Activated CD8-positive, alpha-beta memory T cell treated with anti-CD3 and anti-CD28 coated beads, Interleukin-2, amount 50 U/mL, for 1 hour (primary cell): ENCODE data around the gene NCAPG2.

Source experiments
- DNase-seq: peaks from one replicate; pipeline ENCODE4 v3.0.0-alpha.2; 2020; ENCODE audit errors: extremely low read depth

Gene NCAPG2

DNA sequence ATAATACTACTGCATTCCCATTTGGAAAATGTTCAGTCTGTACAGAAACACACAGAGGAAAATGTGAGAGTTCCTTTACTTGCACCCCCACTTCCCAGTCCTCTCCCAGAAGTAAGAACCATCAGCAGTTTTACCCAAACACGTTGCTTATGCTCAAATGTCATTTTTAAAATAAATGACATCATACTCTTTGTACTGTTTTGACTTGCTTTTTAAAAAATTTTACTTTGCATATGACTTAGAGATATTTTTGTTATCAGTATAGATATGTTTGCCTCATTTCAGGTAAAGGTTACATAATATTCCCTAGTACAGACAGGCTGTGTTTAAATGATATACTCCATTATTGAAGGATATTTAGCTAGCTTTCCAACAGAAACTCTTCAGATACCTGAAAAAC is 103.5 kb downstream of the NCAPG2 start:
- DNase-seq: no peak

DNA sequence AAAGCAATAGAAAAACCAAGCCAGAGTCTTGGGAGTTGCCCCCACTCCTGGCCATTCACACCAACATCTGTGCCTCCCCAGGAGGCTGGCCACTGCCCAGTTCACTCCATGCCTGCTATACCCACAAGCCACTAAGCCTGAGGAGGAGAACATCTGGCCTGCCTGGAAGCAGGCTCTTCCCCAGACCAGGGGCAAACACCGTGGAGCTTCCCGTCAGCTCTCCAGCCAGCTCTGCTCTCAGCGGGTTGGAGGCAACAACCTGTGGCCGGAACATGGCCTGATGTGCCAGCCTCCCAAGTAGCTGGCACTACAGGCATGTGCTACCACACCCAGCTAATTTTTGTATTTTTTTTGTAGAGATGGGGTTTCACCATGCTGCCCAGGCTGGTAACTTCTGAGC is 107.9 kb downstream of the NCAPG2 start:
- DNase-seq: no peak

DNA sequence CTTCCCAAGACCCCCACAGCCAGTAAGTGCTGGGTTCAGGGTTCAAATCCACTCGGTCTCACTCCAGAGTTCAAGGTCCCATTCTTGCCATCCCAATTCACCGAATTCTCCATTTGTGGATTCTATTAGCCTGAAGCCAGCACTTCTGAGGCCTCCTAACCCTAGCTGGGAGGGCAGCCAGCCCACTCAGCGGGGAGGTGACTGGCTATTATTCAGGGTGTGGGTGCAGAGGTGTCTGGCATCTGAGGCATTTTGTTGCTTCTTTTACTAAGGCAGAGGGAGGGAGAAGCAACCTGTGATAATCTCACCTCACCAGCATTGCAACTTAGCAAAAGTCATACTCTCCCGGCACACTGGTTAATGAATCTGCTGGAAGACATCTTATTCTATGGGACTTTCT is 108.3 kb downstream of the NCAPG2 start:
- DNase-seq: no peak

DNA sequence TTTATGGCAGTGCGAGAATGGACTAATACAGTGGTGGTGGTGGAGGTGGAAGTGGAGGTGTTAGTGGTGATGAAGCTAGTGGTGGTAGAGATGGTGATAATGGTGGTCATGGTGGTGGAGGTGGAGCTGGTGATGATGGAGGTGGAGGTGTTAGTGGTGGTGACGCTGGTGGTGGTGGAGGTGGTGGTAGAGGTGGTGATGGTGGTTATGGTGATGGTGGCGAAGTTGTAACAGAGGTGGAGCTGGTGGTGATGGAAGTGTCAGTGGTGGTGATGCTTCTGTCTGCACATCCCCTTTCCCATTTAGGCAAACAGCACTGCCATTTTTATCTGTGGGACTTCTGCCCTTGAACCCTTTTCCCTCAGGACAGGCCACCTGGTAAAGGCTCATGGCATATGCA is 109.5 kb downstream of the NCAPG2 start:
- DNase-seq: no peak

DNA sequence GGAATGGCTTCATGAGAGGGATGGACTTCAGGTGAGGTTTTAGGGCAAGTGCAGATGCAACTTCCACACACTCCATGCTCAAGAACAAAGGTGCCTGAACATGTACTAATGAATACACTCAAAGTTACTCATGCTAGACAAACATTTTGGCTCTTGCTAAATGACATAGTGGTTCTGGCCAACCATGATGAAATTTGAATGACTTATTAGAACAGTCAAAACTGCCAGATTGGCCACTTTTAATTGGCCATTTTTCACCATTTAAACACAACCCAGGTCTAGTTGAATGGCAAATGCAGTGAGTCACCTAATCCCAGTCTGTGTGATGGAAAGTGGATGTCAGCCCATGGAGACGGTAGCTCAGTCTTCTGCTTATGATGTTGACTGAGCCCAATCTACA is 112.1 kb downstream of the NCAPG2 start:
- no peak for DNase-seq

DNA sequence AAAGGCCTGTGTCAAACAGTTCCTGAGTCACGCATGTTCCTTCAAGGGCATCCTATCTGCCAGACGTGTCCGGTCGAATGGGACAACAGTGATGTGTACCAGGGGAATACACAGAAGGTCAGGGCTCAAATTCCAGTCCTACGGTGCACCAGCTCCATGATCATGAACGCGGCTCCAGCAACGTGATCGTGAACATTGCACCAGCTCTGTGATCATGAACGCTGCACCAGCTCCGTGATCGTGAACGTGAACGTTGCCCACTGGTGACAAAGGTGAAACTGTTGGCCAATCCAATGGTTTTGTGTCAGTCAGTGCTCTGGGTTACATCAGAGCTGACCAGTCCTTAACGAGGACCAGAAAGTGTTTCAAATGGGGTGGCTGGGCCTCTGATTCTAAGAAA is 112.7 kb downstream of the NCAPG2 start:
- DNase-seq: no peak

DNA sequence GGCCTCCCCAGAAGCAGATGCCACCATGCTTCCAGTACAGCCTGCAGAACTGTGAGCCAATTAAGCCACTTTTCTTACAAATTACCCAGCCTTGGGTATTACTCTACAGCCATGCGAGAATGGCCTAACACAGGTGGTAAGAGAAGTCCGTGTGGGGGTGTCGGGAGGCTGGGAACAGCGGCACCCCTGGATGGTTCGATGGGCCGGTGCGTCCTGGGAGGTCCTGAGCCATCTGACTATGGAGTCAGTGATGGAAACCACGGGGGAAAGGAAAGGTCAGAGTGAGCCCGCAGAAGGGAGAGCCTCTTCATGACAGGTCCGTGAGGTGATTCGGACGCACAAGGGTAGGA is 114.4 kb downstream of the NCAPG2 start:
- DNase-seq: no peak

DNA sequence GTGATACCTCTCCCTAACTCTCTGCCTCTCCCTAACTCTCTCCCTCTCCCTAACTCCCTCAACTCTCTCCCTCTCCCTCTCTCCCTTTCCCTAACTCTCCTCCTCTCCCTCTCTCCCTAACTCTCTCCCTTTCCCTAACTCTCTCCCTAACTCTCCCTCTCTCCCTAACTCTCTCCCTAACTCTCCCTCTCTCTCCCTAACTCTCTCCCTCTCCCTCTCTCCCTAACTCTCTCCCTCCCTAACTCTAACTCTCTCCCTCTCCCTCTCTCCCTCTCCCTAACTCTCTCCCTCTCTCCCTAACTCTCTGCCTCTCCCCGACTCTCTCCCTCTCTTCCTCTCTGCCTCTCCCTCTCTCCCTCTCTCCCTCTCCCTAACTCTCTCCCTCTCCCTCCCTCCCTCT is 115.0 kb downstream of the NCAPG2 start:
- no peak for DNase-seq

DNA sequence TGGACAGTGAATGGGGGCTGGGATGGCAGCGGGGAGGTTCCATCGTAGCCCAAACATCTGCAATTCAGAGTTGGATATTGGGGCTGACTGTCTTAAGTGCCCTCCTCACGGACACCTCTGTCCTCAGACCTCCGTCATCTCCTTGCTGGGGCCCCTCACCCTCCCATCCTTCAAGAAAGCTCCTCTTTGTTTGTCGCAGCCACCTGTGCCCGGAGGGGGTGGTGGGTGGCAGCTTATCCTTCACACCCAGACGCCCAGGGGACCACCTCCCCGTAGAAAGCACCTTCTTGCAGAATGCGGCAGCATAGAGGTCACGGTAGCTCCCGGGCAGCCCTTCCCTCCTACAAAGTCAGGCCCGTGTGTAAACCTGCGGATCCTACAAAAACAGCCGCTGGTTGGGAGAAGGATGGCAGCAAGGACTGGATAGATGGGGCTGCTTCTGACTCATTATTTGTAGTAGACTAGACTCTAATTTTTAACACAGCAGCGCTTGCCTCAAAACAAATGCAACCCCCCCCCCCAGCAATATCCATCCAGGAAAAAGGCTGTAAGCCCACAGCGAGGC is 115.6 kb downstream of the NCAPG2 start:
- no peak for DNase-seq

DNA sequence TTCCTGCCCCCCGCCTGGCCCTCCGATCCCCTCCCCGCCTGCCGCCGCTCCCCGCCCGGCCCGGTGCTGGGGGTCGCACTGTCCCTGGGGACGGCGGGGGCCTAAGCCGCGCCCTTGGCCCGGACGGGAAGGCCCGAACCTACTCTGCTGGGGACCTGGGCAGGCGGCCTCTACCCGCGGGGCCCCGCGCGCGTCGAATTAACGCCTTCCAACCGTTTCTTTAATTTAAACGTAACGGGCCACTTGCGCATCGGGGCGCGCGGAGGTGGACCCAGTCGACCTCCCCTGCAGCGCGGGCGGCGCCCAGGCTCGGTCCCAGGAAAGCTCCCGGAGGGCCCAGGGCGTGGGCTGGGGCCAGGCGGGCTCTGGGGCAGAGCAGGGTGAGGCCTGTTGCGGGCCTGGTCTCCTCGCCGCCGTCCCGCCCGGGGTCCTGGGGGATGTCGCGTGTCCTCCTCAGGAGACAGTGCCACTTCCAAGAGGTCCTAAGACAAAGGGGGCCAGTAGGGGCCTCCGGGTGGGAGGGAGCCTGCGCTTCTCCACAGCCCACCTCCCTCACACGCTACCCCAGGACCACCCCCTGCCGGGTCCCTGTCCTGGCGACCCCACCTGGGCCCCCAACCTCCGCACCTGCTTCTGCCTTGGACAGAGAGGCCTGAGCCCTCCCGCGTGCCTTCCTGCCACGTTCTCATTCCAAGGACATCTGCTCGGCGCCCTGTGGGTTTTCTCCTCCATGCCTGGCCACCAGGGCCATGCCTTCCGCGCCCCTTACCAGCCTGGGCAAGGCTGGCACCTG is 116.3 kb downstream of the NCAPG2 start:
- no peak for DNase-seq

DNA sequence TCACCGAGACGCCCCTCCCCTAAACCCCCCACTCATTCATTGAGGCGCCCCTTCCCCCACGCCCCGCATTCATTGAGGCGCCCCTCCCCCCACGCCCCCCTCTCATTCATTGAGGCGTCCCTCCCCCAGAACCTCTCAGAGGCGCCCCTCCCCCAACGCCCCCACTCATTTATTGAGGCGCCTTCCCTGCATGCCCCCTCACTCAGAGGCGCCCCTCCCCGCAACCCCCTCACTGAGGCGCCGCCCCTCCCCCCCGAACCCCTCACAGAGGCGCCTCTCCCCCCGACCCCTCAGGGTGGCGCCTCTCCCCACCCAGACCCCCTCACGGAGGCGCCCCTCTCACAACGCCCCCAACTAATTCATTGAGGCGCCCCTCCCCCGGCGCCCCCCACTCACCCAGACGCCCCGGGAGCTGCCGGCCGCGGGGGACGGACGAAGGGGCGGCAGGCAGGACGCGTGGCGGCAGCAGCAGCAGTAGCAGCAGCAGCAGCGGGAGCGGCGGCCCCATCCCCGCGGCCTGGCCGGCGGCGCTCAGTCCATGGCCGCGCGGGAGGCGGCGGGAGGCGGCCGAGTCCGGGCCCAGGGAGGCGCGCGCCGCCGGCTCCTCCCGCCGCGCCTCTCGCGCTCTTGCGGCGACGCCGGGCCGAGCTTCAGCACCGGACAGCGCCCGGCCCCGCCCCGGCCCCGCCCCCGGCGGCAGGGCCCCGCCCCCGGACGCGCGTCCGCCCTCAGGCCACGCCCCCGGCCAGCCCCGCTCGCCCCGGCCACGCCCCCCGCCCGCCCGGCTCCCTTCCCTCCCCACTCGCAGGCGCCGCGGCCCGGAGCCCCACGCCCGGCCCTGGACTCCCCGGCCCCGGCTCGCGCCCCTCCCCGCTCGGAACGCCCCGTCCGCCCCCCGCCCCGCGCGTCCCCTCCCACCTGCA is 117.2 kb downstream of the NCAPG2 start, which contains the start of gene PTPRN2:
Gene PTPRN2, minus strand, starts transcription at position 662 of the 923 bp plus-strand sequence.
- DNase-seq: no peak

DNA sequence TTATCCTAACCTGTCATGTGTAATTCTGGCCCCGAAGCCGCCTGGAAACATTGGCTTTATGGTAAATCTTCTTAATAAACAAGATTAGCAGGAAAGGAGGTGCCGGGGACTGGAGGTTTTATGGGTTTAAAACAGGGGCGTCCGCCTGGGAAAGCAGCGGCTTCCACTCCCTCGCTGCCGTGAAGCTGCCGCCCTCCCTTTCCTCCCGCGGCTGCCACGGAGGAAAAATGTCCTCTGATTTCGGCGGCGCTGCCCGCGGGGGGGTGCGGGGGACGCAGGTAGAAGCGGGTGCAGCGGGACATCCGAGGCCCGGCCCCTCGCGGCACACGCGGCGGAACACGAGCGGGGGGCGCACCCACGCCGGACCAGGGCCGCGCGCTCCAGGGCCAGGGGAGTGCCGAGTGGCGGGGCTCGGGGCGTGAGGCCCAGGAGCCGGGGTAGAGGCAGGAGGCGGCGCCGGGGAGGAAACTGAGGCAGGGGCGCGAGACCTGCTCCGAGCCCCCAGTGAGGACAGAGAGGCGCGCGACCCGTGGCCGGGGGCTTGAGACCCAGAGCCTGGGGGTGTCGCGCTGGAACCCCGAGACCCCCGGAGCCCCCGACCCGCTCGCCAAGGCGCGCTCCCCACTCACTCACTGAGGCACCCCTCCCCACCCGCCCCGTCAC is 118.0 kb downstream of the NCAPG2 start:
- DNase-seq: no peak

DNA sequence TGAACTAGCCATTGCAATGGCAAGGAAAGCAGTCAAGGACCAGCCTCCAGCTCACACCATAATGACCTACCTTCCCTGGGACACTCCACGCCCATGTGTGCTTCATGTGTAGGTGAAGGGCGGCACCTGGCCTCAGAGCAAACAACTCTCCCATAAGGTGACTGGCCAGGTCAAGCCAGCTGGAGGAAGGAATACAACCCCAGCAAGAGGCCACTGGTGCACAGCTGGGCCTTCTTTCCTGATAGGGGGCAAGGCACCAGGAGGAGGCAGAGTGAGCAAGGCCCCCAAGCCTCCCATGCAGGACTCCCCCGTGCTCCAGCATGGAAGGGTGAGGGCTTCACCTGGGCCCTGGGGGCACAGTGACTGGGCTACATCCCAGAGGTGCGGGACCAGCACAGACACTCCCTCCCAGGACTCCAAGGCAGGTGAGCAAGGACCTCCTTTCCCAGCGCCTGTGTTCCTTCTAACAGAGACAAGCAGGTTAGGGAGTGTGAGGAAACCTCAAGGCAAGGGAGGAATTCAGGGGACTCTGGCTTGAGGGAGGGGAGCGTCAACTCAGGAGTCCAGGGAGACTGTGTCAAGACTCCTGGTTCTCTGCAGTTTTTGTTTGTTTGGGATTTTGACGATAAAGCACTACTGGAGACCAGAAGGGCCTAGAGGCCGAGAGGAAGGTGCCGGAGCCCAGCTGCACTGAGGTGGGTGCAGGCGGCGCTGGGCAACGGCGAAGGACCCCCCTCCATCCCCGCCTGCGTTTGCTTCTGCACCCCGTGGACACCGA is 118.7 kb downstream of the NCAPG2 start:
- no peak for DNase-seq

DNA sequence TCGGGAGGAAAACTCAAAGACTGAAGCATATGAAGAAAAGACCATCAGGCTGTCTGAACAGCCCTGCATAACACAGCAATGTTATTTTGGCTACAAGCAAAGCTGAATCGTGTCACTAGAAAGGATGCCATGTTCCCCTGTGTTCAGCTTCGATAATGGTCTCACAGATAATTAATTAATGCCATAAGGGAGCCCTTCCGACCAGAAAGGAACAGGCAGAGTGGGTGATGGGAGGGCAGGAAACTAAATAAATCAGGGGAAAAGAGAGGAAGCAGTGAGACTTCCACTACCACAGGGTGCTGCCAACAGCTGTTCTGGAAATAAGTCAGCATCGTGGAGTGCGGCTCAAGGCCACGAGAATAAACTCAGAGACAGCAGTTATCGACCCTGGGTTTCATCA is 120.2 kb downstream of the NCAPG2 start:
- no peak for DNase-seq

DNA sequence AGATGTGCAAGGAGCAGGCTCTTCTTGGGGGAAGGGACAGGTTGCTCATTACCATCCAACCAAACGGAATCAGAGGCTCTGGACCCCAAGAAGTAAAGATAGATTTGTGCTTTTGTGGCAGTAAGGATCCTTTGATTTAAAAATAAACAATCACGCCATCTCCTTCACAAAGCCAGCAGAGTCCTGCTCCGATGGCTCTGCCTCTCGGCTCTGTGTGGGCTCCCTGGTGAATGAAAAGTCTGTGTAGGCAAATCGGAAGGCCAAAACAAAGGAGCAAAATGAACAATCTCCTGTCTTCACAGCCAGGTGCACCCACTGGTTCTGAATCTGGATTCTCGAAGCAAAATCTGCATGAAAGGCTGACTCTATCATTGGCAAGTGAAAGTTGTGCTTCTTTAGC is 120.8 kb downstream of the NCAPG2 start:
- DNase-seq: no peak

DNA sequence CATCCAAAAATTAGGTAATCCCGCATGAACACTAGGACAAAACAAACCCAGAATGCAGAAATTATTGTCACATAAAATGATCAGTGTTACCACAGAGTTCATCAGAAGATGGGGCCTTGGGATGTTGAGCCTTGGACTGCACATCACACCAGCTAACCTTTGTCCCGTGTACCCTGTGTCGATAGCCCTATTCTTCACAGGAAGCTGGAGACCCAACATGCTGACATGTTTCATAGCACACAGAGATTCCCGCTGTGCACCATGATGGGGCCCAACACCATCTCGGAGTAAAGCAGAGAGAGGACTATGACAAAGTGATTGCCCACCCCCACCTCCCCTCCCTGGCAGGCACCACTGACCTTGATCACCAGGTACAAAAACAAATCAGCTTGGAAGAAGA is 121.5 kb downstream of the NCAPG2 start:
- no peak for DNase-seq

DNA sequence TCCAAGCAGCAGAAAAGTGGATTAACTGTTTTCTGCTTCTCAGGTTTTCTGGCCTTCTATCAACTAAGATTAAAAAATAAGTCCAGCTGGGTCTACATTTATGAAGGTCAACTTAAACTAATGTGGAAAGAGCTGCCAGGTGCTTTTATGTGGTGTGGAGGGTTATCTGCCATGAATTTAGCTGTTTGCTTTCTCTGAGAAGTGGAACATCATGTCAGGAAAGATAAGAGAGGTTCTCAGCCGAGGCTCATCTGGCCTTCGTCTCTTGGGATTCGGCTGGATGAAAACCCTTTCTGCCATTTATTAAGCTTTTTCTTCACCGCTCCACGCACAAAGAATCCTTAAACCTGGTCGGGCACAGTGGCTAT is 122.5 kb downstream of the NCAPG2 start:
- DNase-seq: no peak

DNA sequence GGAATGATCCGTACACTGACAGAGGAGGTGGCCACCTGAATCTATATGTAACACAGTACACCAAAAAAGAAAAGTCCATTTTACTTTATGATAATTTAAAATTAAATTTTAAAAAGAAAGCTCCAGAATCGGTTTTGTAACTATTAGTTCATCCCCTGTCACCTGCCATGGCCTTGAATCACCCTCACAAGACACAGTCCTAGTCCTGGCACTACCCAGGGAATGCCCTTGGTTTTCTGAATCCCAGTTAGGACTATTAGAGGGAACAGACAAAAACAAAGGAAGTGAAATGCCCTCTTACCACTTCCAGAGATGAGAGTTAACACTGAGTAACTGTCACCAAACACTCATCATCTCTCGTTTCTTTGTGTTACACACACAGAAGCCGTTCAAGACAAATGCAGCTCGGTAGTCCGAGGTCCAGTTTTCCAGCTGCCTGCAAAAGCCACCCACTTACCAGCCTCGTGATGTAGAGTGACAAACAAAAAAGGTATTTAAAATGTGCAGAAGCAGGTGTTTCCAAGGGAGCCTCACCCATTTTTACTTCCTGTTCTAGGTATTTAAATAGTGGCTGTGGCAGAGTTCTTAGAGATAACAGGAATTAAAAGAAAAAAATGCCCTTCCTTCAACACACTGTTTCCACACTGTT is 123.0 kb downstream of the NCAPG2 start:
- no peak for DNase-seq
